ENCODE results near the gene ABO. TPM values are rescaled to one million over a fixed set of nuclear protein-coding genes. Genes with fewer than 3 reads are reported as not detected.

ABO gene
- total RNA-seq, 1 donor from 2014 or later: 0.40 TPM

GRCh38 chr9:133256136-133256461 lies 18.9 kb downstream of the ABO start:
- Mint-ChIP-seq H3K36me3 (ENCODE audit: low read depth) (no peaks in the 10 kb centered on the region), H3K4me3 (no peak overlapping the region), H3K9me3 (no peaks in the 10 kb centered on the region), H3K4me1 (no peaks in the 10 kb centered on the region), H3K27me3 (ENCODE audit: low read depth) (peaks cover 9% of the 10 kb centered on the region), H3K27ac (ENCODE audit: unreplicated experiment) (no peak overlapping the region)
- TF ChIP-seq, protein P1, sequence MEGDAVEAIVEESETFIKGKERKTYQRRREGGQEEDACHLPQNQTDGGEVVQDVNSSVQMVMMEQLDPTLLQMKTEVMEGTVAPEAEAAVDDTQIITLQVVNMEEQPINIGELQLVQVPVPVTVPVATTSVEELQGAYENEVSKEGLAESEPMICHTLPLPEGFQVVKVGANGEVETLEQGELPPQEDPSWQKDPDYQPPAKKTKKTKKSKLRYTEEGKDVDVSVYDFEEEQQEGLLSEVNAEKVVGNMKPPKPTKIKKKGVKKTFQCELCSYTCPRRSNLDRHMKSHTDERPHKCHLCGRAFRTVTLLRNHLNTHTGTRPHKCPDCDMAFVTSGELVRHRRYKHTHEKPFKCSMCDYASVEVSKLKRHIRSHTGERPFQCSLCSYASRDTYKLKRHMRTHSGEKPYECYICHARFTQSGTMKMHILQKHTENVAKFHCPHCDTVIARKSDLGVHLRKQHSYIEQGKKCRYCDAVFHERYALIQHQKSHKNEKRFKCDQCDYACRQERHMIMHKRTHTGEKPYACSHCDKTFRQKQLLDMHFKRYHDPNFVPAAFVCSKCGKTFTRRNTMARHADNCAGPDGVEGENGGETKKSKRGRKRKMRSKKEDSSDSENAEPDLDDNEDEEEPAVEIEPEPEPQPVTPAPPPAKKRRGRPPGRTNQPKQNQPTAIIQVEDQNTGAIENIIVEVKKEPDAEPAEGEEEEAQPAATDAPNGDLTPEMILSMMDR (conservative IDR thresholded peaks at IDR 0.05): no peak
- DNase-seq (ENCODE audit: low read depth, low spot score): no peak

- TF ChIP-seq, protein P1 (conservative IDR thresholded peaks at IDR 0.05): no peak
- Mint-ChIP-seq H3K27me3 (ENCODE audit: low read depth) (peaks cover 9% of the 10 kb centered on the region), H3K9me3 (no peaks in the 10 kb centered on the region), H3K27ac (ENCODE audit: unreplicated experiment) (no peak overlapping the region), H3K4me1 (no peaks in the 10 kb centered on the region), H3K4me3 (no peak overlapping the region), H3K36me3 (ENCODE audit: low read depth) (no peaks in the 10 kb centered on the region)
- no peak for DNase-seq (ENCODE audit: low read depth, low spot score)
Measured at GRCh38 chr9:133255371-133256135, 19.4 kb downstream of the ABO start.

DNA sequence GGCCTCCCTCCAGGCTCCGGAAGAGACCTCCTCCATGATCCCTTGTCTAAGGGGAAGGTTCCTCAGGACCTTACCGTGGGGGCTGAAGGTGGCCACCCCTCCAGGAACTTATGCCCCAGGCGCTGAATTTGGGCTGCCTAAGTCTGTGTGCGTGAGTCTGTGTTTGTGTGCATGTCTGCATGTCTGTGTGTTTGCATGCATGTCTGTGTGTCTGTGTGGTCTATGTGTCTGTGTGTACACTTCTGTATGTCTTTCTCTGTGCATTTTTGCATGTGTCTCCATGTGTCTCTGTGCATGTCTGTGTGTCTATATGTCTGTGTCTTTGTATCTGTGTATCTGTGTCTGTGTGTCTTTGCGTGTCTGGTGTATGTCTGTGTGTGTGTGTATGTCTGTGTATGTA lies 20.5 kb downstream of the ABO start:
- DNase-seq (ENCODE audit: low read depth, low spot score): no peak
- Mint-ChIP-seq H3K4me3 (no peak overlapping the region), H3K4me1 (no peaks in the 10 kb centered on the region), H3K36me3 (ENCODE audit: low read depth) (no peaks in the 10 kb centered on the region), H3K27ac (ENCODE audit: unreplicated experiment) (no peak overlapping the region), H3K9me3 (no peaks in the 10 kb centered on the region), H3K27me3 (ENCODE audit: low read depth) (peaks cover 19% of the 10 kb centered on the region)
- TF ChIP-seq, protein P1 (conservative IDR thresholded peaks at IDR 0.05): no peak

GRCh38 chr9:133253268-133253667 lies 21.7 kb downstream of the ABO start:
- Mint-ChIP-seq H3K9me3 (no peaks in the 10 kb centered on the region), H3K27ac (ENCODE audit: unreplicated experiment) (no peak overlapping the region), H3K27me3 (ENCODE audit: low read depth) (peaks cover 27% of the 10 kb centered on the region), H3K4me1 (no peaks in the 10 kb centered on the region), H3K36me3 (ENCODE audit: low read depth) (no peaks in the 10 kb centered on the region), H3K4me3 (no peak overlapping the region)
- no peak for DNase-seq (ENCODE audit: low read depth, low spot score)
- TF ChIP-seq, protein P1 (conservative IDR thresholded peaks at IDR 0.05): no peak

DNA sequence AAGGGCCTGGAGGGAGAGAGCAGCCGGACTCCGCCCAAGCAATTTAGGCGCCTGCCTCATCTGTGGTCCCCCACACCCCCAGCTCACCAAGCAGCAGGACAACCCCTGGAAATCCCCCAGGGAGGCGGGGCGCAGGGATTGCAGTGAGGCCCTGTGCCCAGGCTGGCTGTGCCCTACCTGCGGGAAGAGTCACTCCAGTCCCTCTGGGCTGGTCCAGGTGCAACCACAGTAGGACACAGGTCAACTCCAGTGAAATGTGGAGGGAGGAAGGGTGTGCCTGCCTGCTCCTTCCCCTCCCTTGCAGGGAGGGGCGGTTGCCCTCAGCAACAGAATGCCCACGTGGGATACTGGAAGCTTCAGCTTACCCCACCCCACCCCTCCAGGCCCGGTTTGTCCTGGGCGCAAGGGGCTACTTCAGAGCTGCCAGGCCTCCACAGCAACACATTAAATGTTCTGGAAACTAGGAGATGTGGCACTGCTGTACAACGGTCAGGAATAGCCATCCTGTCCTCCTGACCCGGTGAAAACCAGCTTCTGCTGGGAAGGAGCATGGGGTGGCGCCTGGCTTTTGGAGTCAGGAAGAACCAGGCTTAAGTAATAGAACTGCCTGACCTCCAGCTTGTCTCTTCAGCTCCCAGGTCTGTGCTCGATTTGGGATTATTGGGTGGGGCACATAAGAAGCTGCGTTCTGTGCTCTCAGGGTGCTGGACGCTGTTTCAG lies 22.5 kb downstream of the ABO start:
- DNase-seq (ENCODE audit: low read depth, low spot score): no peak
- peaks cover 27% of the 10 kb centered on the region for H3K27me3 Mint-ChIP-seq (ENCODE audit: low read depth)
- H3K9me3 Mint-ChIP-seq: no peaks in the 10 kb centered on the region
- no peaks in the 10 kb centered on the region for H3K36me3 Mint-ChIP-seq (ENCODE audit: low read depth)
- H3K4me1 Mint-ChIP-seq: no peaks in the 10 kb centered on the region
- TF ChIP-seq, protein P1 (conservative IDR thresholded peaks at IDR 0.05): no peak
- H3K27ac Mint-ChIP-seq (ENCODE audit: unreplicated experiment): no peak overlapping the region
- no peak overlapping the region for H3K4me3 Mint-ChIP-seq

All from neural crest cell (in vitro differentiated cells).